Peyer's patch (tissue), 4 donors: ENCODE results near the gene DNAI7. TPM values are rescaled to one million over a fixed set of nuclear protein-coding genes. Genes with fewer than 3 reads are reported as not detected.
A peak's percentile ranks its signal among the peaks of the same experiment; 100 is the strongest.

Source experiments
- DNase-seq, 3 donors: peaks; one replicate each; pipeline ENCODE4 v3.0.0-alpha.2; 2017 to 2019
- H3K27ac ChIP-seq, 4 donors: fragments of 200-600 bp; sonication (generic); one replicate each; pipeline ENCODE4 v1.5.1; 2016 to 2019
- H3K27me3 ChIP-seq, 2 donors: fragments of 200-600 bp; sonication (generic); one replicate each; pipeline ENCODE4 v1.5.1; 2019
- H3K36me3 ChIP-seq, 3 donors: fragments of 200-600 bp; sonication (generic); one replicate each; pipeline ENCODE4 v1.5.1; 2016 to 2019
- H3K4me1 ChIP-seq, 4 donors: fragments of 200-600 bp; sonication (generic); one replicate each; pipeline ENCODE4 v1.5.1; 2016 to 2019
- H3K4me3 ChIP-seq, 4 donors: fragments of 200-600 bp; sonication (generic); 1 replicate in 3 of 4; 2 replicates in 1 of 4; pipeline ENCODE4 v1.5.1; 2016 to 2019; ENCODE audit warnings: mild to moderate bottlenecking in 1 of 4
- H3K9me3 ChIP-seq, 4 donors: fragments of 200-600 bp; sonication (generic); one replicate each; pipeline ENCODE4 v1.5.1; 2016 to 2019; ENCODE audit warnings: mild to moderate bottlenecking in 1 of 4
- POLR2A ChIP-seq, 2 donors: fragments of 450-650 bp; IDR thresholded peaks; one replicate each; pipeline ENCODE4 v1.5.1; 2017; ENCODE audit warnings: antibody characterized with exemption in 2 of 2, mild to moderate bottlenecking in 2 of 2, moderate library complexity in 2 of 2
- total RNA-seq, 4 donors: library from RNA; depleted of rRNA; stranded (reverse); fragments of >200 nt; gene quantifications; one replicate each; pipeline ENCODE4 v1.1.0, GENCODE V29; 2016
- TF ChIP-seq, protein P1 (sequence below), 6 experiments: fragments of 450-650 bp in 4 of 6; fragments of 200-600 bp in 2 of 6; sonication (generic) in 1 of 6; IDR thresholded peaks; one replicate each; pipeline ENCODE4 v1.5.1; 2017 to 2019; ENCODE audit warnings: antibody characterized with exemption in 6 of 6, mild to moderate bottlenecking in 3 of 6, moderate library complexity in 1 of 6

The DNAI7 gene
- total RNA-seq, 4 donors from 2014 or later: 1.7 TPM; not detected in 3

GRCh38 chr12:25135531-25136154 is 59.3 kb downstream of the DNAI7 start:
- Histone ChIP-seq H3K27me3 (no peaks in the 10 kb centered on the region), H3K27ac (no peak overlapping the region), H3K4me1 (no peaks in the 10 kb centered on the region), H3K9me3 (no peaks in the 10 kb centered on the region), H3K36me3 (no peaks in the 10 kb centered on the region), H3K4me3 (no peak overlapping the region)
- TF ChIP-seq POLR2A (IDR thresholded peaks at IDR 0.05): no peak
- TF ChIP-seq, protein P1, sequence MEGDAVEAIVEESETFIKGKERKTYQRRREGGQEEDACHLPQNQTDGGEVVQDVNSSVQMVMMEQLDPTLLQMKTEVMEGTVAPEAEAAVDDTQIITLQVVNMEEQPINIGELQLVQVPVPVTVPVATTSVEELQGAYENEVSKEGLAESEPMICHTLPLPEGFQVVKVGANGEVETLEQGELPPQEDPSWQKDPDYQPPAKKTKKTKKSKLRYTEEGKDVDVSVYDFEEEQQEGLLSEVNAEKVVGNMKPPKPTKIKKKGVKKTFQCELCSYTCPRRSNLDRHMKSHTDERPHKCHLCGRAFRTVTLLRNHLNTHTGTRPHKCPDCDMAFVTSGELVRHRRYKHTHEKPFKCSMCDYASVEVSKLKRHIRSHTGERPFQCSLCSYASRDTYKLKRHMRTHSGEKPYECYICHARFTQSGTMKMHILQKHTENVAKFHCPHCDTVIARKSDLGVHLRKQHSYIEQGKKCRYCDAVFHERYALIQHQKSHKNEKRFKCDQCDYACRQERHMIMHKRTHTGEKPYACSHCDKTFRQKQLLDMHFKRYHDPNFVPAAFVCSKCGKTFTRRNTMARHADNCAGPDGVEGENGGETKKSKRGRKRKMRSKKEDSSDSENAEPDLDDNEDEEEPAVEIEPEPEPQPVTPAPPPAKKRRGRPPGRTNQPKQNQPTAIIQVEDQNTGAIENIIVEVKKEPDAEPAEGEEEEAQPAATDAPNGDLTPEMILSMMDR (IDR thresholded peaks at IDR 0.05): no peak
- DNase-seq: no peak

GRCh38 chr12:25131270-25131669 is 63.7 kb downstream of the DNAI7 start:
- Histone ChIP-seq H3K27me3 (no peaks in the 10 kb centered on the region), H3K27ac (no peak overlapping the region), H3K4me1 (no peaks in the 10 kb centered on the region)

DNA sequence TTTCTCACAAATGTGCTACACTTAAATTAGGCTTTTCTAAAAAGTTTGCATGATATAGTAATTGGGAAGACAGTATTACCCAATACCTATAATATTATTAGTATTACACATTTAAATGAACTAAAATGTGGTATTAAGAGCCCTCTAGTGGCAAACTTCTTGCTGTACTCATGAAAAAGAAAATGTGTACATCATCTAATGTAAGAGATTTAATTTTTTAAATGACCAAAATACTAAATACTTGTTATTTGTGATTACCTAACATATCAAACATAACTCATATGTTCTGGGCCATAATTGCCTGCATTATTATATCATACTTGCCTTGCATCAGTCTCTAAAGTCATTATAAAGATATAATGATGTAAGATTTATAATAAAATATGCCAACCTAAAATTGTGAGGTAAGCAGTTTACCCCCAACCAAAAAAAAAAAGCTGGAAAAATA is 64.2 kb downstream of the DNAI7 start:
- Histone ChIP-seq H3K4me3 (no peak overlapping the region), H3K36me3 (no peaks in the 10 kb centered on the region), H3K4me1 (no peaks in the 10 kb centered on the region), H3K27me3 (no peaks in the 10 kb centered on the region), H3K27ac (no peak overlapping the region), H3K9me3 (no peaks in the 10 kb centered on the region)
- no peak for DNase-seq
- no peak for TF ChIP-seq POLR2A (IDR thresholded peaks at IDR 0.05)
- TF ChIP-seq, protein P1 (IDR thresholded peaks at IDR 0.05): peak; percentile 36 to 67 (median 58)

More at GRCh38 chr12:25131270-25131669, 63.7 kb downstream of the DNAI7 start:
- Histone ChIP-seq H3K36me3 (no peaks in the 10 kb centered on the region), H3K9me3 (no peaks in the 10 kb centered on the region), H3K4me3 (no peak overlapping the region)
- no peak for DNase-seq
- TF ChIP-seq, protein P1 (IDR thresholded peaks at IDR 0.05): no peak
- TF ChIP-seq POLR2A (IDR thresholded peaks at IDR 0.05): no peak

DNA sequence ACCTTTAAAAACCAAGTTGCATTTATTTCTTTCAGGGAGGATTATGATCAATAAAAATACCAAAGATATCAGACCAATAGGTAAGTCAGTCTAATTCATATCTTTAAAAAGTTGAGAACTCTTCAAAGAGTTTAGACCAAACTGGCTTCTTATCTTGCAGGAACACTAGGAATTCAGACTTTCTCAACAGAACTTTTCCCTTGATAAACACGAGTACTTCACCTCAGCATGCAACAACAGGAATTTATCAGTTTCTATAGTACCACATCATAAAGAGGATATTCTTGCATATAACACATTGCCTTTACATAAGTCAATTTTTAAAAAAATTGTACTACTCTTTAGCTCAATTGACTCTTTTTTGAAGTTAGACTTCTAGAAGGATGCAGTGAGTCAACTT is 68.2 kb downstream of the DNAI7 start:
- Histone ChIP-seq H3K4me3 (no peak overlapping the region), H3K27me3 (no peaks in the 10 kb centered on the region), H3K36me3 (no peaks in the 10 kb centered on the region), H3K4me1 (no peaks in the 10 kb centered on the region), H3K27ac (no peak overlapping the region), H3K9me3 (no peaks in the 10 kb centered on the region)
- TF ChIP-seq POLR2A (IDR thresholded peaks at IDR 0.05): no peak
- TF ChIP-seq, protein P1 (IDR thresholded peaks at IDR 0.05): no peak
- DNase-seq: no peak

DNA sequence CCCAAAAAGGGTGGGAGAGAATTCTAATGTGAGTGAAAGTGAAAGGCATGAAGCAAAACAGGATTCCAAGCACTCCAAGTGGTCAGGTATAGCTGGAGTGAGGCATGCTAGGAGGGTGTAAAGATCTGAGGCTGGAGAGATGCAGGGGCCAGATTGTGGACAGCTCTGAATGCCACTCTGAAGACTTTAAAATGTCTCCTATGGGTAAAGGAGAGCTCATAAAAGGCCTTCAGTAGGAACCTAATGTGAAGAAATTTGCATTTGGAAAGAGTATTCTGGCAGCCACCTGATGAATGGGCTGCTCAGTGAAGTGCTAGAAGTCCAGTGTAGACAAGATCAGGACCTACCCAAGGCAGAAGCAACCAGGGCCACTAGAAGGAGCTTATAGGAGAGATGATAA is 68.9 kb downstream of the DNAI7 start:
- no peaks in the 10 kb centered on the region for H3K4me1 ChIP-seq
- H3K9me3 ChIP-seq: no peaks in the 10 kb centered on the region
- no peaks in the 10 kb centered on the region for H3K36me3 ChIP-seq
- no peak overlapping the region for H3K27ac ChIP-seq
- no peak for DNase-seq
- no peaks in the 10 kb centered on the region for H3K27me3 ChIP-seq
- TF ChIP-seq, protein P1 (IDR thresholded peaks at IDR 0.05): no peak
- no peak for TF ChIP-seq POLR2A (IDR thresholded peaks at IDR 0.05)
- H3K4me3 ChIP-seq: no peak overlapping the region
